B cell (primary cell): ENCODE results near the gene SLC10A4. TPM values are rescaled to one million over a fixed set of nuclear protein-coding genes. Genes with fewer than 3 reads are reported as not detected.

Experiments
- ATAC-seq: fragments of 200-7000 bp; cut with Tn5 transposase; one replicate; pipeline ENCODE4 v1.10.0; 2021; ENCODE audit warnings: low read depth, mild to moderate bottlenecking, moderate number of reproducible peaks, moderate library complexity
- CTCF ChIA-PET: fragments of 350-600 bp; sonication (Branson Sonifier 250); formaldehyde crosslinking; loops from one replicate; lab custom pipeline; 2021; ENCODE audit warnings: antibody characterized with exemption, inconsistent platforms; lab: Charles Lee
- POLR2A ChIA-PET: fragments of 350-600 bp; sonication (Branson Sonifier 250); formaldehyde crosslinking; loops from one replicate; lab custom pipeline; 2021; ENCODE audit warnings: antibody characterized with exemption; lab: Charles Lee
- DNase-seq: peaks from one replicate; pipeline ENCODE4 v3.0.0; 2013
- H2AFZ ChIP-seq: 2 replicates; pipeline ENCODE4 v1.6.1; 2012; ENCODE audit warnings: mild to moderate bottlenecking, low read depth, low read length; ENCODE audit not compliant: insufficient read depth, poor library complexity, severe bottlenecking
- H3K27ac ChIP-seq, 2 donors: 1 replicate in 1 of 2; 2 replicates in 1 of 2; pipeline ENCODE4 v1.5.1; 2012 to 2013; ENCODE audit warnings: low read length in 2 of 2, mild to moderate bottlenecking in 2 of 2, moderate library complexity in 1 of 2
- H3K27me3 ChIP-seq, 4 experiments: fragments of 200-600 bp in 1 of 4; sonication (generic) in 1 of 4; replicated peaks in 1 of 4; 1 replicate in 2 of 4; 2 replicates in 2 of 4; pipeline versions ENCODE4 v1.6.1 to v1.7.0; 2013 to 2016; ENCODE audit warnings: low read length in 3 of 4, mild to moderate bottlenecking in 2 of 4, mixed read lengths in 1 of 4, moderate library complexity in 1 of 4; ENCODE audit not compliant: insufficient read depth in 4 of 4, control insufficient read depth in 3 of 4; ENCODE audit errors: control extremely low read depth in 1 of 4
- H3K36me3 ChIP-seq, 2 experiments: replicated peaks in 1 of 2; 1 replicate in 1 of 2; 2 replicates in 1 of 2; pipeline versions ENCODE4 v1.6.1 to v1.7.1; 2013; ENCODE audit warnings: low read length in 1 of 2; ENCODE audit not compliant: insufficient read depth in 2 of 2, control insufficient read depth in 1 of 2; ENCODE audit errors: control extremely low read depth in 1 of 2, extremely low read depth in 1 of 2
- H3K4me1 ChIP-seq, 2 donors: fragments of 200-600 bp in 1 of 2; sonication (generic) in 1 of 2; 1 replicate in 1 of 2; 2 replicates in 1 of 2; pipeline versions ENCODE4 v1.5.1 to v1.6.1; 2013 to 2017; ENCODE audit warnings: low read length in 2 of 2; ENCODE audit not compliant: control insufficient read depth in 2 of 2, insufficient read depth in 2 of 2
- H3K4me2 ChIP-seq: replicated peaks from 2 replicates; pipeline ENCODE3; 2012; ENCODE audit warnings: mild to moderate bottlenecking, low read depth, low read length; ENCODE audit not compliant: poor library complexity, severe bottlenecking
- H3K4me3 ChIP-seq, 5 experiments: fragments of 200-600 bp in 1 of 5; sonication (generic) in 1 of 5; 1 replicate in 3 of 5; 2 replicates in 2 of 5; pipeline versions ENCODE4 v1.5.1 to v1.7.0; 2011 to 2016; ENCODE audit warnings: low read length in 4 of 5, mild to moderate bottlenecking in 4 of 5, low read depth in 2 of 5, control low read depth in 1 of 5, moderate library complexity in 1 of 5; ENCODE audit not compliant: insufficient read depth in 1 of 5; ENCODE audit errors: control extremely low read depth in 1 of 5, extremely low read depth in 1 of 5
- H3K79me2 ChIP-seq: fragments of 200-600 bp; sonication (generic); one replicate; pipeline ENCODE4 v1.6.0; 2016; ENCODE audit warnings: low read length; ENCODE audit not compliant: control insufficient read depth, insufficient read depth
- H3K9ac ChIP-seq: fragments of 200-600 bp; sonication (generic); 2 replicates; pipeline ENCODE4 v1.6.1; 2017; ENCODE audit warnings: mild to moderate bottlenecking, low read length, moderate library complexity
- H3K9me3 ChIP-seq, 3 donors: one replicate each; pipeline versions ENCODE4 v1.6.1 to v1.7.1; 2013; ENCODE audit warnings: low read length in 2 of 3; ENCODE audit not compliant: control insufficient read depth in 2 of 3, insufficient read depth in 1 of 3; ENCODE audit errors: control extremely low read depth in 1 of 3
- H4K20me1 ChIP-seq: 2 replicates; pipeline ENCODE4 v1.6.0; 2012; ENCODE audit warnings: mild to moderate bottlenecking, low read length; ENCODE audit not compliant: insufficient read depth, control insufficient read depth, poor library complexity, severe bottlenecking
- H3K27ac Mint-ChIP-seq: one replicate; pipeline ENCODE4 v1.8.0; 2021; ENCODE audit warnings: mixed read lengths
- H3K27me3 Mint-ChIP-seq: one replicate; pipeline ENCODE4 v1.8.0; 2021; ENCODE audit warnings: mixed read lengths
- H3K4me1 Mint-ChIP-seq: one replicate; pipeline ENCODE4 v1.8.0; 2021; ENCODE audit warnings: mixed read lengths
- H3K4me3 Mint-ChIP-seq: one replicate; pipeline ENCODE4 v1.8.0; 2021; ENCODE audit warnings: mixed read lengths
- H3K9me3 Mint-ChIP-seq: one replicate; pipeline ENCODE4 v1.8.0; 2022; ENCODE audit warnings: mixed read lengths; ENCODE audit not compliant: insufficient read depth
- CTCF ChIP-seq: fragments of 200-600 bp; IDR thresholded peaks from one replicate; pipeline ENCODE4 v1.8.0; 2022; ENCODE audit warnings: antibody characterized with exemption, mild to moderate bottlenecking
- EZH2 ChIP-seq: IDR thresholded peaks from 2 replicates; pipeline ENCODE4 v1.6.1; 2012; ENCODE audit warnings: borderline replicate concordance, low read depth, mild to moderate bottlenecking, moderate library complexity, low read length; ENCODE audit not compliant: insufficient read depth, poor library complexity, severe bottlenecking
- WGBS: methylation state at CpG from one replicate; pipeline ENCODE4 v1.1.5; 2013; ENCODE audit warnings: missing lambda C conversion rate; ENCODE audit not compliant: insufficient coverage; 5-methylcytosine and 5-hydroxymethylcytosine counted together
- intact Hi-C: fragments of 100-400 bp; cut with micrococcal nuclease; formaldehyde crosslinking; loops from one replicate; pipeline ENCODE4 v1.10.0; 2022
- polyA plus RNA-seq: library from polyadenylated mRNA; depleted of rRNA; stranded (reverse); fragments of >200 nt; gene quantifications from 2 replicates; pipeline ENCODE4 v1.2.3, GENCODE V29; 2012
- total RNA-seq, 2 donors: library from RNA; stranded (reverse); fragments of 120-200 nt in 1 of 2; gene quantifications; 1 replicate in 1 of 2; 2 replicates in 1 of 2; pipeline versions ENCODE4 v1.2.3 to v1.2.4, GENCODE V29; 2013 to 2022

Gene SLC10A4
- total and polyA plus RNA-seq, 2 donors (not counting 1 experiment from before 2014, with no cell fraction given), result 0.07 to 0.25 TPM

GRCh38 chr4:48481581-48481980 lies 1.6 kb upstream of the SLC10A4 start:
- ChIA-PET CTCF (no interaction called here), POLR2A (no interaction called here)
- Histone ChIP-seq H2AFZ (no peak overlapping the region), H3K4me3 (no peak overlapping the region), H3K27me3 (peaks cover 0 to 30% (median 22%) of the 10 kb centered on the region in 4 experiments), H3K4me2 (no peak overlapping the region), H4K20me1 (no peaks in the 10 kb centered on the region), H3K9me3 (no peaks in the 10 kb centered on the region), H3K9ac (no peak overlapping the region), H3K4me1 (peaks cover 17 to 20% of the 10 kb centered on the region in 2 donors), H3K27ac (no peak overlapping the region), H3K79me2 (no peaks in the 10 kb centered on the region), H3K36me3 (no peaks in the 10 kb centered on the region)
- Mint-ChIP-seq H3K27me3 (peaks cover 47% of the 10 kb centered on the region), H3K27ac (no peak overlapping the region), H3K9me3 (no peaks in the 10 kb centered on the region), H3K4me3 (no peak overlapping the region), H3K4me1 (peaks cover 16% of the 10 kb centered on the region)
- DNase-seq, result no peak
- ATAC-seq, result no peak
- intact Hi-C loops, result no loop called here
- TF ChIP-seq EZH2, result no peak
- no peak for TF ChIP-seq CTCF
- no CpG with 5 or more reads among the region's 1 CpG for WGBS

- intact Hi-C loops, result no loop called here
These were observed 792 bp downstream of the SLC10A4 start for GRCh38 chr4:48483777-48484493.

More at GRCh38 chr4:48483777-48484493, 792 bp downstream of the SLC10A4 start:
- H3K9ac ChIP-seq, result peak overlapping the region; percentile 44
- no peaks in the 10 kb centered on the region for H3K9me3 ChIP-seq
- H3K27ac ChIP-seq, result no peak overlapping the region
- no peaks in the 10 kb centered on the region for H3K9me3 Mint-ChIP-seq
- H3K4me1 Mint-ChIP-seq, result peaks cover 16% of the 10 kb centered on the region
- WGBS, result 16% methylated on average over 66 of the region's 66 CpGs
- H3K79me2 ChIP-seq, result no peaks in the 10 kb centered on the region
- H3K4me3 ChIP-seq, result peak overlapping the region in 3 of 5 experiments; percentile 36 to 42 (median 40)
- peak; percentile 53 for DNase-seq
- ChIA-PET POLR2A (no interaction called here), CTCF (interaction anchor here (0.8 to 1.1 kb wide), 2 partner anchors 62 to 94 kb away, joined by 3 to 4 read pairs; no protein-coding TSS in a partner anchor)
- H3K4me1 ChIP-seq, result peaks cover 17 to 20% of the 10 kb centered on the region in 2 donors
- H2AFZ ChIP-seq, result peak overlapping the region; percentile 46
- H3K4me3 Mint-ChIP-seq, result peak overlapping the region; percentile 79
- H3K4me2 ChIP-seq, result peak overlapping the region; percentile 82
- no peak overlapping the region for H3K27ac Mint-ChIP-seq
- H3K27me3 ChIP-seq, result peaks cover 0 to 36% (median 31%) of the 10 kb centered on the region in 4 experiments
- H3K27me3 Mint-ChIP-seq, result peaks cover 65% of the 10 kb centered on the region
- no peaks in the 10 kb centered on the region for H4K20me1 ChIP-seq
- peak; percentile 14 for ATAC-seq
- no peak for TF ChIP-seq CTCF
- TF ChIP-seq EZH2, result no peak
- H3K36me3 ChIP-seq, result no peaks in the 10 kb centered on the region
